NCI-H748 treated with DMSO at 0.1 percent for 48 hours (cell line): Measurements from ENCODE around the gene ZNF48.

ENCODE experiments used
- DNase-seq: peaks from one replicate; lab custom pipeline; 2025; lab: John Stamatoyannopoulos, UW

ZNF48 gene

DNA sequence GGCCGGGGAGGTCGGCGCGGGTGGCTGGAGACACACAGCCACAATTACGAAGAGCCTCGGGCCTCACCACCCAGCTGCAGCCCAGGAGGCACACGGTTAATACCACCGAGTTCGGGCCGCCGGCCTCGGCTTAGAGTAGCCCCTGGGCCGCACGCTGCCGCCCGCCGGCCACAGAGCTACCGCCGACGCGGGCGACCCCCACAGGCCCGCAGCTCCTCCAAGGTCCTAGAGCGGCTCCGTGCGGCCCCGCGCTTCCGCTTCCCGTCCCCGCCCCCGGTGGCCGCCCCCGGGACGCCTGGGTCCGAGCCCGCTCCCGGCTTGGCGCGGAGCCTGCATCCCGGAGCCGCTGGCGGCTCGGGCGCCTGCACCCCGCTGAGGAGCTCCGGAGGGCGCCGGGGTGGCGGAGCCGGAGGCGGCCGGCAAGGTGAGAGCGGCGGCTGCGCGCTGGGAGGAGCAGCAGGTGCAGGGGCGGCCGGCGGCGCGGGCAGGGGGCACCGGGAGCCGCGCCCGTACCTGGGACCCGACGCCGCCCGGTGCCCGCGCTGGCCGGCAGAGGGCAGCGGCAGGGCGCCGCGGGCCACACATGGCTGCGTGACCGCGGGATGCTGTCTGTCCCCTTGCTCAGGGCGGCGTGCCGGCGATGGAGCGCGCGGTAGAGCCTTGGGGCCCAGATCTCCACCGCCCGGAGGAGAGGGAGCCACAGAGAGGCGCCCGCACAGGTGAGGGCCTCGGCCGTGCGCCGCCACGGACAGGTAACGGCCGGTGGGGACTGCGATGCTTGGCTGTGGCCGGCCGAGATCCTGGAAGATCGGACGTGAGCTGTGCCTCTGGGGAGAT, at the start of gene ZNF48:
ZNF48 (plus strand) TSS at position 266 of the 837 bp plus-strand sequence; CDS start at position 641, 375 bp downstream.
- peak; percentile 69 for DNase-seq

DNA sequence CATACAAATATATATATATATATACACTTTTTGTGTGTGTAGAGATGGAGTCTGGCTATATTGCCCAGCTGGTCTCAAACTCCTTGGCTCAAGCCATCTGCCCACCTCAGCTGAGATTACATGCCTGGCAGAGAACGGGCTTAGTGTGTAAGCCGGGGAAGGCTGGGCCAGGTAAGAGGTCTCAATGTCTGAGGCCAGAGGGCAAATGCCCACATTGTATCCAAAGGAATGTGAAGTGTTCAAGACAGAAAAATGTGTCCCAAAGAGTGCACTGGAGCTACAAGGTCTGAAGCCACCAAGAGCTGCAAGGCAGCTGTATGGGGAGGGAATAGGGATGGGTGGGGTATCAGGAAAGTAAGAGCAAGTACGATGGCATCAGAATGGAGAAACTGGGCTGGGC, 48.9 kb upstream of the ZNF48 start:
- DNase-seq, result no peak

DNA sequence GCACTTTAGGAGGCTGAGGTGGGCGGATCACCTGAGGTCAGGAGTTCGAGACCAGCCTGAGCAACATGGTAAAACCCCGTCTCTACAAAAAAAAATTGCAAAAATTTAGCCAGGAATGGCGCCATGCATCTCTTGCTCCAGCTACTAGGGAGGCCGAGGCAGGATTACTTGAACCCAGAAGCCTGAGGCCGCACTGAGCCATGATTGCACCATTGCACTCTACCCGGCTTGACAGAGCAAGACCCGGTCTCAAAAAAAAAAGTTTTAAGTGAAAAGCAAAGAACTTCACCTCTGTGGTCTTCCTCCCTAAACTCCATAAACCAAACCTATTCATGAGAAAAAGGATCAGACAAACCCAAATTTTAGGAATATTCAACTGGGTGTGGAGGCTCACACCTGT, 47.1 kb upstream of the ZNF48 start:
- DNase-seq, result no peak

DNA sequence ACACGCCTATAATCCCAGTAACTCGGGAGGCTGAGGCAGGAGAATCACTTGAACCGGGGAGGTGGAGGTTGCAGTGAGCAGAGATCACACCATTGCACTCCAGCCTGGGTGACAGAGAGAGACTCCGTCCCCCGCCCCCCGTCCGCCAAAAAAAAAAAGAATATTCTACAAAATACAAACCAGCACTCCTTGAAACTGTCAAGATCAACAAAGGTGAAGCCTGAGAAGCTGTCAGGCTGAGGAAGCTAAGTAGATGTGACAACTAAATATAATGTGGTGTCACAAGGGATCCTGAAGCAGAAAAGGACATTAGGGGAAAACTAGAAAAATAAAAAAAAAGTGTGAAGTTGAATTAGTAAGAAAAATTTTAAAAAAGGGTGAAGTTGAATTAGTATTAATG, 46.3 kb upstream of the ZNF48 start:
- no peak for DNase-seq

DNA sequence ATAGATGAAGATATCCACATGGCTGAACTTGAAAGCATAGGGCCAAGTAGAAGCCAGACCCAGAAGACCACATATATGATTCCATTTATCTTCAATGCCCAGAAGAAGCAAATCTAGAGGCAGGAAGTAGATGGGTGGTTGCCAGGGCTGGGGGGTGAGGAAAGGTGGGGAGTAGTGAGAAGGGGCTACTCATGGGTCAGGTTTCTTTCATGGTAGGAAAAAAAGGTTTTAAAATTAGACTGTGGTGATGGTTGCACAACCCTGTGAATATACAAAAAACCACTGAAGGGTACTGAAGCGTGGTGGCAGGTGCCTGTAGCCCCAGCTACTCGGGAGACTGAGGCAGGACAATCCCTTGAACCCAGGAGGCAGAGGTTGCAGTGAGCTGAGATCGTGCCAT, 45.5 kb upstream of the ZNF48 start:
- DNase-seq, result no peak

DNA sequence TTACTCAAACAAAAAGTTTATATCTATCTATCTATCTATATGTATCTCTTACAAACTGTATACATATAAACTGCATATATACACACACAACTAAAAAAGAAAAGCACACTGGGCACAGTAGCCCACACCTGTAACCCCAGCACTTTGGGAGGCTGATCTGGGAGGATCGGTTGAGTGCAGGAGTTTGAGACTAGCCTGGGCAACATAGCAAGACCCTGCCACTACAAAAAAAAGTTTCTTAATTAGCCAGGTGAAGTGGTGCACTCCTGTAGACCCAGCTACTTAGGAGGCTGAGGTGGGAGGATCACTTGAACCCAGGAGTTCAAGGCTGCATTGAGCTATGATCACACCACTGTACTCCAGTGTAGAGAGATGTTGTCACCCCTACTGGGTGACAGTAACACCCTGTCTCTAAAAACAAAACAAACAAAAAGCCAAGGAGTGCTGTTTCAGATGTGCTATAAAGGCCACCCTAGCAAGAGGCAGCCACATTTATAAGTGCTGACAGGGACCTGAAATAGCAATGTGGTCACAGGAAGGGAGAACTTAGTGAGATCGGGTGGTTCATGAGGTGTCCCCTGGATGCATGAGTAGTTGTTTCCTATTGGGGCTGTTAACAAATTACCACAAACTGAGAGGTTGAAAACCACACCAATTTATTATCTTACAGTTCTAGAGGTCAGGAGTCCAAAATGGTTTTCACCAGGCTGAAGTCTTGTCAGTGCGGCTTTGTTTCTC, 44.9 kb upstream of the ZNF48 start:
- no peak for DNase-seq

DNA sequence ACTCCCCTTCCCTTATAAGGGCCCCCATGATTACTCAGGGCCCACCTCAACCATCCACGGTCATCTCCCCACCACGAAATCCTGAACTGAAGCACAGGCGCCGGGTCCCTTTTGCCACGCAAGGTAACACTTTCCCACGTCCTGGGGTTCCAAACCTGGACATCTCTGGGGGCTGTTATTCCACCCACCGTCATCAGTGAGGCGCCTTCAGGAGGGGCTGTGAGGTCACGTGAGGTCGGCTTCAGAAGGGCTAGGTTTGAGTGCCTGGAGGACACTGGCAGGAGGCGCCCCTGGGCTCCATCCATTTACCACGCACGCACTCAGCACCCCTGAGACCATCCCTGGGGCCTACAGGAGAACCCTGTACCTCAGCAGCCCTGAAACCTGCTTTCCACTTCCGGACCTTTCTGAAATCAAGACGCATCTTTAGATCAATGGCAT, 44.2 kb upstream of the ZNF48 start:
- no peak for DNase-seq

DNA sequence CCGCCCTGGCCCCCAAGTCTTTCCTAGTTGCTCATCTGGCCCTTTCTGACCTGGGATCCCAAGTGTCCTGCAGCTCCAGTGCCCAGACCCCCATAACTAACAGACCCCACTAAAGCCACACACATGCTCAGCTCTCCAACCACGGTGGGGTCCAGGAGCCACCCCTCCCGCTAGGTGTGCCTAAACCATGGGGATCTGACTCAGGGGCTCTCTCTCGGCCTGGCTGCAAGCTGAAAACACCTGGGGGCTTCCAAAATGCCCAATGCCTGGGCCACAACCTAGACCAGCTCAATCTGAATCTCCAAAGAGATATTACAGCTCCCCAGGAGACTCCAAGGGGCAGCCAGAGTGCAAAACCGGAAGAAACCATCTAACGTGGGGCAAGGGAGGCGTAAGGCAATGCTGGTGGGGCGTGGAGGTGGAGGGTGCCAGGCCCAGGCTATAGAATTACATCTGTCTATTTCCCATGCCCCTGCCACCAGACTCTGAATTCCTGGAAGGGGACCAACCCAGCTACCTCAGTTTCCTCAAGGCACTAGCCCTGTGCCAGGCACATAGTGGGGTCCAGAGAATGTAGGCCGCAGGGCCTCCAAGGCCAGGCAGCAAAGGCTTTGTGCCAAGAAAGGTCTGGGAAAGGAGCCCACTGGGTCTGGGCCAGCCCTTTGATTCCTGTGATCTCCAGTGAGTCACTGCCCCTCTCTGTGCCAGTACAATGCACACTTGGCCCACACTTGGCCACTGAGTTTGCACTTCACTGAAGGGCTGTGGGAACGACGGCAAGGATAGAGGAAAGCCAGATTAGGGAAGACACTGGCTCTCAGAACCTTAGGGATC, 43.4 kb upstream of the ZNF48 start:
- no peak for DNase-seq

DNA sequence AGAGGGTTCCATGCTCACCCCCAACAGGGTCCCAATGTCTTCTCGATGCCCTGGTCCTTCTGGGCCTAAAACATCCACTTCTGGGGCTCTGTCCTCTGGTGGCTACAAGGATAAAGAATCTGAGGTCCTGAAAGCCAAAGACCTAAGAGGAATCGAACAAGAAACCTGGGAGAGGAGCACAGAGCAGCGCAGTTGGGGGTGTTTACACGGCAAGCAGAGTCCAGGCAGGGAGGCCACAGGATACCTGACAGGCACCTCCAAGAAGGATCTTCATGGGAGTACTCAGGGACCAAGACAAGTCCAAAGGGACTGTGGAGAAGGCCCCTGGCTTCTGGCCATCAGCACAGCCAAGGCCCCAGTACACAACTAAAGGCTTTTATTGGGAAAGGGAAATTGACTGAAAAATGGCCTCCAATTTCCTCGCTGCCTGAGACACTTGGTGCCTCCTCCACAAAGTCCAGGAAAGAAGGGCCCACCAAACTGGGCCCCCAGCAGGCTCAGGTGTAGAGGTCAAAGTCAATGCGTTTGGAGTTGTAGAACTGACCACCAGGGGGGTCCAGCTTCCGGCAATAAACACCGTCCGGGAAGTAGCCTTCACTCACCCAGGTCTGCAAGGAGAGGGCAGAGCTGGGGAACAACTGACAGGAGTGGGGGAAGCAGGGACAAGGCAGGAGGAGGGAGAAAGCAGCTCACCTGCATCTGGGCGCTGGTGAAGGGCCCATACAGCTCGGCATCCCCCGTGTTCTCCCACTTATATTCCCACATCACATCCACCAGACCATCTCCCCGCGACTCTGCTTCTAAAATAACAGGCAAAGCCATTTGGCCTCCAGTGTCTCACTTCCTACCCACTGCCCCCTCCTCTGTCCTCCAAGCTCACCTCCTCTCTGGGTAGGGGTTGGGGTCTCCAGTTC, 42.5 kb upstream of the ZNF48 start:
- no peak for DNase-seq

DNA sequence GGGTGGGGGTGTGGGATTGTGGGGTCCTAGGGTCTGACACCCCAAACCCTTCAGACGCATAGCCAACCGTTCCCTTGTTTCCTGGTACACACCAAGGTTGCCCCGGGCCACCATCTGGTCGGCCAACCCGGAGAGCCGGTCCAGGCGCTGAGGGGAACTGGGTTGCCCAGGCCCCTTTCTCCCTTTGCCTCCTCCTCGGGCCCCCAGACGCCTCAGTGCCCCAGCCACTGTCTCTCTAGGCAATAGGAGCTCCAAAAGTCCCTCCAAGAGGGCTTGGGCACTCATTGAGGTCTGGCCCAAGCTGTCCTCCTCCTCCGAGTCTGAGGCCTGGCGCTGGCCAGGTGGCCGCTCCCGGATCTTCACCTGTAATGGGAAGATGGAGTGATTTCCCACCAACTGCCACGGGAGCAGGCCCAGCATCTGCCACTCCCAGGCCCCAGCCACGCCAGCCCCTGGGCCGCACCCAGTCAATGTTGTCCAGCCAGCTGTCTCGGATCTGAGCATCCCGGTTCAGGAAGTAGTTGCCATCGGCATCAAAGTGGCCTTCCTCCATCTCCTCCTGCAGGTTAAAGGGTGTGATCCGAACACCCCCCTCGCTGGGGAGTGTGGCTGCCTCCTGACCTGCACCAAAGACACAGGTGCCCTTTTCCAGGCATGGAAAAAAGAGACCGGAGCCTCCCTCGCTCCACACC, 41.6 kb upstream of the ZNF48 start:
- DNase-seq, result no peak

DNA sequence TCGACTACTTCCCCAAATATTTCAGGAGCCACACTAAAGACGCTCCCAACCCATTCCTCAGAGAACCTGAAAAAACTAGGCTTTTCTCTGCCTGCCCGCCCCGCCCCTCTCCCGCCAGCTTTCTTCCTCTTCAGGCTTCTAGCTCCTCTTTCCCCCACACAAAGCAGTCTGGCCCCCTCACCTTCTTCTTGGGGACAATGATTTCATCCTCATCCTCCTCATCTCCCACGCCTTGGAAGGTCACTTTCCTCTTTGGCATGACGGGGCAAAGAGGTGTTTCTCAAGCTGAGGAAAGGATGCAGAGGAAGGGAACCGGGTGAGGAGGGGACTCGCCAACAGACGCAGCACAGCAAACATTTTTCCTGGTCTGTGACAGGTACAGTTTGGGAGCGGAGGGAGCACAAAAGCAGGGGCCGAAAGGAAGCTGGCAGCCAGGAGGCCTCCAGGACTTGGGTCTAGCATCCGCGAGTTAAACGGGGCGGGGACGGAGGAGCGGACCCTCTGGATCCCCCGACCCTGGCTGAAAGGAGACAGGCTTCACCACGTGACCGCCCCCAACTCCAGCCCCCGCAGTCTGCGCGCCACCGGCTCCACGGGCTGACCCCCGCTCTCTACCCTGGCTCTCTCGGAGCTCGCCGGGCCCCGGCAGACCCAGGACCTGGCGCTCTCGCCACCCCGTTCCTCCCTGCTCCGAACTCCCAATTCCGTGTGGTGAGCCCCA, 40.6 kb upstream of the ZNF48 start:
- no peak for DNase-seq

DNA sequence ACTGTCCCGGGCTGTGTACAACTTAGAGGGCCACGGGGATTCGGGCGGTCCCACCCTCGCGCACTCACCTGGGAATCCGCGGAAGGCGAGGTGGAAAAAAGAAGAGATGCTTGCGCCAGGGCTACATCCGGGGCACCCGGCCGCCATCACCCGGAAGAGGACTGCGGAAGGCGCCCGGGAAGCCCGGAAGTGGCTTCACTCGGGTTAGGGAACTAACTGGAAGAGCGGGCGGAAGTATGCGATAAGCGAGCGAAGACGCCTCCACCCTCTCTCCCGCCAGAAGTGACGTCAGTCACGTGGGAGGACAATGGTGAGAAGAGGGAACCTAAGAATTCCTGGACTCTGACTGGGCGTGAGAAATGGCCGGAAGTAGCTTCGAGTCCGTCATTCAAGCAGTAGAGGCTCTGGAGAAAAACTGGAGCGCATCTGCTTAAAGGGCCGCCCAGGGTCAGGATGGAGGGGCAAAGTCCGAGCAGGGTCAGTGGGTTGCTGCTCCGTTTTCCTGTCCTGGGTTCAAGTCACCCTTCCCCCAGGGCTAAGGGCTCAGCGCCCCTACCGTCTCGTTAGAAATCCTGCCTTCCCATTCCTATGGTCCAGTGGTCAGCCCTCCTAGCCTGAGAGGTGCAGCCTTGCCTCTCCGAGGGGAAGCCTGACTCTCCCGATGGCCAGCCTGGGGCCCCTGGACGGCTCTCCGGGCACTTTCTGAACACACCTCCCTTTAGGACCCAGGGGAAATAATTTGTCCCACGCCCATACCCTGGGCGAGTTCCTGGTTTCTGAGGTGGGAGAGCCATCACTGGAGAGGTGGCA, 39.9 kb upstream of the ZNF48 start, which contains the start of gene CD2BP2:
CD2BP2 (minus strand) TSS at position 165 of the 810 bp plus-strand sequence. CDS start 627 bp downstream, outside the sequence.
- peak; percentile 79 for DNase-seq

DNA sequence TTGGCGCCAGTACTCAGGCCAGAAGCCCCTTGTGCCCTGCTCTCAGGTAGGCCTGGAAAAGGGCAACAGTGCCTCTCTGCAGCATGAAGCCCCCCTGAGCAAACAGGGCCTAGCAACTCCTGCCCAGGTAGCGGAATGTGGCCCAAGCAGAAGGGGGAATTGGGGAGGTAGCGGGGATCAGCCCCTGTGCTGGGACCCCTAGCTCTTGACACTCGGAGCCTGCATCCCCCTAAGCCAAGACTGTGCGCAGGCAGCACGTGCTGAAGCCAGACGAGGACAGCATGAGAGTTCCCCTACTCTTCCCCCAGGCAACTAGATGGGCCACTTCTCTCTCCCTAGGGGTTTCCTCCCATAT, 39.3 kb upstream of the ZNF48 start:
- no peak for DNase-seq

DNA sequence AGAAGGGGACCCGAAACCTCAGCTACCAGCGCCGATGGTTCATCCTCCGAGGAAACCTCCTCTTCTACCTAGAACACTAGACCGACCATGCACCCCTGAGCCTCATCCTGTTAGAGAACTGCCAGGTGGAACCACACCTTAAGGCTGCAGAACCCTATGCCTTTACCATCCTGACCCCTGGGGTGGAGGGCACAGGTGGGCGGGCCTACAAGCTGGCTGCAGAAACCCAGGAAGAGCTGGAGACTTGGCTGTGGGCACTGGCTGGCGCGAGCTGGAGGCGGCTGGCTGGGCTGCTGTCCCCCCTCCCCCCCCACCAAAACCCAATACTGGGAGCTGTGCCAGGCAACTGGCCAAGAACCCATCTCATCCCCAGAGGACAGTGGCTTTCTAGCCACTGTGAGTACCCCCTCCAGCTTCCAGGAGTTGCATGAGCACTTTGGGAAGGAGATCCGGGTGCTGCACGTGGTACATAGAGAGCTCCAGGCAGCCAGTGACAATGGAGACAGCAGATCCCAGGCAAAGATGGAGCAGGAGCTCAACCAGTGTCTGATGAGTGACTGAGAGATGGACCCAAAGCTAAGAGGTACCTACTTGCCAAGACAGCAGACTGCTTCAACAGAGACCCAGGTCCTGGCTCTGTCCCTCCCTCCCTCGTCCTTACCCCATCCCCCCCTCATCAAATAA, 38.7 kb upstream of the ZNF48 start:
- no peak for DNase-seq

DNA sequence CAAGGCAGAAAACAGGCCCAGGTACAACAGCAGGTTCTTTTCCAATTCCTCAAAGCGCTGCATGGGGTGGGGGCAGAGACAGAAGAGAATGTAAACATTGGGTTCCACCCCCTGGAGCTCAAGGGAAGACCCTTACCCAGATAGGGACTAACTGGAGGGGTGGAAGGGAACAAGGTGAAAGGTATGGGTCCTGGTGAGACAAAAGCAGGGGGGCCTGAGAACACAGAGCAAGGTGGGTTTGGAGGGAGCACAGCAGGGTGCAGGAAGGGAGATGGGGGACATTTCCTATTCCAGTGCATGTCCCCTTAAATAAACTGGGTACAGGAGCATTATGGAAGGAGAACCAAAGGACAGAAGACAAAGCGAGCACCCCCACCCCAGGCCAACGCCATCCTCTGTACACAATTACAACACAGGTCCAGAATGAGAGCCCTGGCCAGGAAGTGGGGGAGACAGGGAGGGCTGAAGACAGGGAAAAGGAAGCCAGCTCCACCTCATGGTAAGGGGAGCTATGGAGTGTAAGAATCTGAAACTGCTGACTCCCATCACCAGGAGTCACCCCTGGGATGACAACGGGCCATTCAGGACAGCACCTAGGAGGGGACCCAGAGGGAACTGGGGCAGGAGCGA, 38.0 kb upstream of the ZNF48 start:
- DNase-seq, result no peak

DNA sequence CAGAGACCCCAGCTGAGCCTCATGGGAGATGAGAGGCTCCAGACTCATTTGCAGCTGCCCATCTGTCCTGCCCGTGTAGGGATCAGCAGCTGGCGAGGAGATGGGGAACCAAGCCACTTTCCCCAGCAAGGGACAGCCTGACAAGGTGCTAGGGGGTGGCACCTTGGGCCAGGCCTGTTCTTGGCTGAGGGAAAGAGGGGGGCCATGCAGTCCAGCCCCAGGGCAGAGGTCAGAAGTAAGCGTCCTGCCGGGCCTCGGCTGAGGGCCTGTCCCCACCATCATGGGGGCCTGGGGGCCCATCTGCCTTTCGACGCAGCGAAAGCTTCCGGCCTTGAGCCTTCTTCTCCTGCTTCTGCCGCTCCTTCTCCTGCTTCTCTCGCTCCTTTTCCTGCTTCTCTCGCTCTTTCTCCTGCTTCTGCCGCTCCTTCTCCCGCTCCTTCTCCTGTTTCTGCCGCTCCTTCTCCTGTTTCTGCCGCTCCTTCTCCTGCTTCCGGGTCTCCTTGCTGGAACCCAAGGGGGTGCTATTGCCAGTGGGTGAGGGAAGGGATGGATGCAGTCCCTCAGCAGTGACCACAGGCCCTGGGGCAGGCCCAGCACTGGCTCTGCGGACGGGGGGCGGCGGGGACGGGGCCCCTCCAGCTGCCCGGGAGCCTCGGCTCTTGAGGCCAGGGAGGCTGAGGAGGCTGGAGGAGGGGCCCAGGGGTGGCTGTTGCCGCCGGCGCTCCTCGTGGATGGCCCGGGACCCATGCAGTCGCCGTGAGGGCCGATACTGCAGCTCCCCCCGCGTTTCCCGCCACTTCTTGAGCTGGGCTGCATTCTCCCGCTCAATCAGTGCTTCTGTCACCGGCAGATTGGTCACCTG, 37.3 kb upstream of the ZNF48 start:
- no peak for DNase-seq

DNA sequence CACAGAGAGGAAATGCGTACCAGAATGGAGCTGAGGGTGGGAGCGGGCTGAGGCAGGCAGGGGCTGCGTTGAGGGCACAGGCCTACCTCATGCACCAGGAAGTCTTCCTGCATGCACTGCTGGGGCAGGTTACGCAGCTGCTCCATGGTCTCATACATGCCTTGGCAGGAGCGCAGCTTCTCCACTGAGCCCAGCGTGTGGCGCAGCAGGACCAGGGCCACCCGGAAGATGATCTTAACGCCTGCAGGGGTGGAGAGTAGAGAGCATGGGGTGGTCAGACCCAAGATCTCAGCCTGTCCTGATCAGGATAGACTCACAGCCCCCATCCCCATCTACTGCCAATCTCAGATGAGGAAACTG, 36.7 kb upstream of the ZNF48 start:
- no peak for DNase-seq
